GM19452 (cell line): ENCODE measurements around the gene SUPT4H1.
A peak's percentile ranks its signal among the peaks of the same experiment; 100 is the strongest.

Experiments used
- ATAC-seq: cut with Tn5 transposase; IDR thresholded peaks from one replicate; pipeline ENCODE4 v1.9.1; 2021; ENCODE audit not compliant: unreplicated experiment

SUPT4H1 gene

GRCh38 chr17:58307468-58308172 is 44.4 kb downstream of the SUPT4H1 start:
- ATAC-seq = no peak

DNA sequence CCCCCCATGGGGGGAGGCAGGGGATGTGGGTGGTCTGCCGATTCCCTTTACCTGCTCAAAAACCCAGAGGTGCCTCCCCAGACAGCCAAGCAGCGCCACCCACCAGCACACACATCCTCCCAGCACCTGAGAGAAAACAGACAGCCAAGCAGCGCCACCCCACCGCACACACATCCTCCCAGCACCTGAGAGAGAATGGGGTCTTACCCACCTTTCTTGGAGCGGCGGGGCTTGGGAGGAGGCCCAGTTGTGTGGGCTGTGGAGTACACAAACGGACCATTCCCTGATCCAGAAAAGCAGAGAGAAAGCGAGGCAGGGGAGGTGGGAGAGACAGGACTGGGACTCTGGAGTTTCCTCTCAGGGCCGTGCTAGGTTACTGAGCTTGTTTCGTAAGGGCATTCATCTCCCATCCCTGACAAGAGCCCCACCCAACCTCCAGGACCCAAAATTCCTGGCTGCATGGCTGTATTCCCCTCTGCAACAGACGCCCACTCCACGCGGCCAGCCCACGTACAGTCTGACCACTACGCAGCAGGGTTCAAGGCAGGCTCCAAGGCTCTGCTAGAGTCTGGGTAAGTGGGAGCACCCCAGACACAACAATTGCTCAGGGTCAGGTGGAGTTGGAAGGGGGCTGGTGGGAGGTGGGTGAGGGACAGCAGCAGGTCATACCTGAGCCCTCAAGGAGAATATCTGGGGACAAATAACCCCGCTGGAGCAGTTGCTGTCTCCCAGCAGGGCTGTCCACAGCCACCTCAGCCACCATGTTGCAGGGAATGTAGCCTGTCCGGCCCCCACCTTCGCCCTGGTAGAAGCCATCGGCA is 45.7 kb downstream of the SUPT4H1 start:
- no peak for ATAC-seq

GRCh38 chr17:58305626-58306025 is 46.4 kb downstream of the SUPT4H1 start:
- ATAC-seq = no peak

GRCh38 chr17:58304750-58305486 is 47.1 kb downstream of the SUPT4H1 start:
- no peak for ATAC-seq

GRCh38 chr17:58303971-58304749 is 47.8 kb downstream of the SUPT4H1 start:
- peak; percentile 67 for ATAC-seq

DNA sequence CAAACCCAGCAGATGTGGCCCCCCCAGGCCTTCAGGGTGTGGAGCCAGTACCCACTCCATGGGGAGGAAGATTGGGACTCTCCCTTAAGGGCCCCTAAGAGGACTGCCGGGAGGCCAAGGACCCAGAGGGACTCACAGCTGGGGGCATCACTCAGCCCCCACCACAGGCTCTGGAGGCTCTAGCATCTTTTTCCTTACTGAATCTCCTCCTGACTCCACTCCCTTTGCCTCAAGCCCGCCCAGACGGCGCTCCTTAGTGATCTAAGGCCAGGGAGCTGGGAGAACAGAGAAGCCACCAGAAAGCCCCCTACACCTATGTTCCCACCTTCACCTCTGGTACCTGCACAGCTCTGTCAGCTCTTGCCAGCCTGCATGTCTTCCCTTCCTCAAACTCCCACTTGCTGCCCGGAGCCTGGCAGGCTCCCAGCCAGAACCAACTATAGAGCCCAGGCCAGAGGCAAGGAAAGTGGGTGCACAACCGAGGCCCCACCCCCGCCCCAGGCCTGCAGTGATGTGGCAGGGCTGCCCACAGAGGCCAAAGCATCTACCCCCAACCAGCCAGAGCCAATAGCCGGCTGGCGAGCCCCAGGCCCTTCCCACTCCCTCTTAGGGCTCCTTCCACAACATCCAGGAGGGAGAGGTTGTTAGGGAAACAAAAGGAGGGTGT is 48.9 kb downstream of the SUPT4H1 start:
- ATAC-seq = no peak

DNA sequence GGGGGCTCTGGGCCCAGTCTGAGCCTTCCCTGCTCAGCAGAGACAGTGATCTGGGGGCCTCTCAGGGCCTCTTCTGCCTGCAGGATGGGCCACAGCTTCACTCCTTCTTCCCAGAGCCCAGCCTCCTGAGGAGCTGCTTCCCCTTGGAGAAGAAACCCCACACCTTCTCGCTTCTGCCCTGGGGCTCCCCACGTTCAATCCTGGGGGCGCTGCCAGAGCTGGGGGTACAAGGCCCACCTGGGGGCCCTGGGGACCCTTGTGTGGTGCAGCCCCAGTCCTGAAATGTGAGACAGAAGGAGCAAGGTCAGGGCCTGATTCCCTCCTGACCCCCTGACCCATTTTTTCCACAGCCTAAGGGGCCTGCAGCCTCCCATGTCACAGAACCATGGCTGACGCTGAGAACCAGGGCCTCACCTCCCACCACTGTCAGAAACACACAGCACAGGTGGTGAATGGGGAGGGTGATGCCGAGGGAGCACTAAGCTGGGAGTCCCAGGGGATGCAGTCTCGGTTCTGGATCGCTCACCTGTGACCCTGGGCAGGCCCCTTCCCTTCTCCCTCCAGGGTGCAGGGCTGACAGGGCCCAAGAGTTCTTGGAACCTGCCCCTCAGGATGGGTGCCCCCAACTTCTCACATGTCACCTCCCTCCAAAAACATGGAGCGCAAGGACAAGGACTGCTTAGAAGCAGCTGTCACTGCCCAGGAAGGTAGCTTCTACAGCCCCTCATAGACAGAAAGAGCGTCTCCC is 49.7 kb downstream of the SUPT4H1 start:
- no peak for ATAC-seq

DNA sequence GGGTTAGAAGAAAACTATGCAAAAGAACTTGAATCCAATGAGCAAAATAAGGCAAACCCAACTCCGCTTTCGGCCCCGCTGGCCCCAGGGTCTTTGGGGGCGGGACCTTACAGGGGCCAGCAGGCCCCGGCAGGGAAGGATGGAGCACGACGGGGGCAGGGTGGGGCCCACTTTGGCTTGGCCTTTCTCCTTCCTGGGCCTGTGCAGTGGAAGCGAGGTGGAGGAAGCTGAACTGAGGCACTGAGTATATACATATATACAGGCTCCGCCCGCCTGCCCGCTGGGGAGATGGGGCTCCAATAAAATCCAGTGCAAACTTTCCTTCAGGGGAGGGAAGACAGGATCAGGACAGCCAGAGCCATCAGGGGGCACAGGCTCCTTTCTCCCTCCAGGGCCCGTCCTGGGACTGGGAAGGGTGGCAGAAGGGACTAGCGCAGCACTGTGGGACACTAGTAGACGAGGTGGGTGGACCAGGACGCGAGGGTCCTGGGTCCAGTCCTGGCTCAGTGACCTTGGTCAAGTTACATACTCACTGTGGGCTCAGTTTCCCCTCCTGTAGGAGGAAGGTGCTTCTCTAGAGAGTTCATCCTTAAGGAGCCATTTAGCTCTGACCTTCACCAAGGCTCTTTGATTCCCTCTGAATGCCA is 50.4 kb downstream of the SUPT4H1 start:
- no peak for ATAC-seq

GRCh38 chr17:58300336-58300735 is 51.7 kb downstream of the SUPT4H1 start:
- ATAC-seq = no peak
